ENCODE data around the gene EPHB2.

EPHB2 gene

DNA sequence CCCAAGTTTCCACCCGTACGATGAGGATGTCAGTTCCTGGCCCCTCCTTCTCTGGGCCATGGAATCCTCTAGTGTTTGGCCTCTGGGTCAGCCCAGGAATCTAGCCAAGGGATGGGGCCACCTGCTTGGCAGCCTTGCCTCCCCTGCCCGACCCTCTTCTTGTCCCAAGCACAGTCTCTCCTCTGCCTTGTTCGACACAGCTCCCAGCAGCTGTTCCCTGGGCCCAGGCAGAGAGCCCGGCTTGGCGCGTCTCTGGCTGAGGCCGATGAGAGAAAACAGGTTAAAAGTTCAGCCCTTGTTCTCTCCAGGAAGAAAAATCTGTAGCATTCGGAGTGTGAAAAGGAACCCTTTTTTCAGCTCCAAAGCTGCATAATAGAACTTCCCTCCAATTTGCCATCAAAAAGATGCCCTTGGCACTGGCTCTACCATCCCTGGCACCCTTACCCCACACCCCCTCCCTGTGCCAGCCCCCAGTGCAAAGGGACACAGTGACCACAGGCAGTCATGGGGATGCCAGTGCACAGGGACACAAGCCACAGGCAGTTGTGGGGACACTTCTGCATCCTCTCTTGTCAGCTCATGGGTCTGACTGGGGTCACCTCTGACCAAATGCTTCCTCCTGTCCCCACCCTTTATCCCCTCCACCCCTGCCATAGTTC is 68.4 kb downstream of the EPHB2 start:
- Mint-ChIP-seq H3K27me3 (peaks cover 13% of the 10 kb centered on the region), H3K36me3 (no peaks in the 10 kb centered on the region), H3K9me3 (peaks cover 2% of the 10 kb centered on the region), H3K4me3 (no peak overlapping the region), H3K4me1 (no peaks in the 10 kb centered on the region), H3K27ac (no peak overlapping the region)
- no peak for ATAC-seq (ENCODE audit: low read depth)
- DNase-seq (ENCODE audit: low spot score in 2 of 2) = no peak

DNA sequence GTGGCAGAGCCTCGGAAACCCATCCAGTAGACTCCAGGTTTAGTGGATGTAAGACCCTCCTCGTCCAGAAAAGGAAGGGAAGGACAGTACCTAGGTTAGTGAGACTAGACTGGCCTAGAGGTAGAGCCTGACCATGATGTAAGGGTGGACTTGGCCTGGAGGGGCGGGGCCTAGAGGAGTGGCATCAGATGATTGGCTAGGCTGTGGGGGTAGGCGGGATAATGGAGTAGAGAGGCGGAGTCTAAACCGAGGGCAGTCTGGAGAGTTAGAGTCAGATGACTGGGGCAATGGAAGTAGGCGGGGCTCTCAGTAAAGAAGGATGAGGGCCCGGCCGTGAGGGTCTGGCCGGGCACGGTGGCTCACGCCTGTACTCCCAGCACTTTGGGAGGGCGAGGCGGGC is 70.1 kb downstream of the EPHB2 start:
- H3K27ac Mint-ChIP-seq = no peak overlapping the region

DNA sequence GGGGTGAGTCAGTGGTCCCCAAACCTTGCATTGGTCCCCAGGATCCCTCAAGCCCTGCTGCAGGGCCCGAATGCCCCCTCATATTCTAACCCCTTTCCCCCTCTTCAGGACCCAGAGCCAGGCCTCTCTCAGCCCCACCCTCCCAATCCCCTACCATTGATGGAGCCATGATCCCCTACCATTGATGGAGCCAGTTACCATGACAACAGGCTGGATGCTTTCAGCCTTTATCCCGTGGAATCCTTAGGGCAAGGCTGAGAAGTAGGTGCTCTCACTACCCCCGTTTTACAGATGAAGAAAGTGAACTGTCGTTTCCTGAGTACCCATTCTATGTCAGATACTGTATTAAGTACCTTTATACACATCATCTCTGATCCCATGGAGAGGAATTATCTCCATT is 70.8 kb downstream of the EPHB2 start:
- Mint-ChIP-seq H3K4me1 (no peaks in the 10 kb centered on the region), H3K9me3 (peaks cover 2% of the 10 kb centered on the region), H3K36me3 (no peaks in the 10 kb centered on the region), H3K27me3 (peaks cover 7% of the 10 kb centered on the region), H3K4me3 (no peak overlapping the region), H3K27ac (no peak overlapping the region)
- DNase-seq (ENCODE audit: low spot score in 2 of 2) = no peak
- no peak for ATAC-seq (ENCODE audit: low read depth)

More for the DNA sequence above, 70.1 kb downstream of the EPHB2 start:
- no peak for DNase-seq (ENCODE audit: low spot score in 2 of 2)
- Mint-ChIP-seq H3K4me1 (no peaks in the 10 kb centered on the region), H3K9me3 (peaks cover 2% of the 10 kb centered on the region), H3K36me3 (no peaks in the 10 kb centered on the region), H3K27me3 (peaks cover 9% of the 10 kb centered on the region), H3K4me3 (no peak overlapping the region)
- ATAC-seq (ENCODE audit: low read depth) = no peak

DNA sequence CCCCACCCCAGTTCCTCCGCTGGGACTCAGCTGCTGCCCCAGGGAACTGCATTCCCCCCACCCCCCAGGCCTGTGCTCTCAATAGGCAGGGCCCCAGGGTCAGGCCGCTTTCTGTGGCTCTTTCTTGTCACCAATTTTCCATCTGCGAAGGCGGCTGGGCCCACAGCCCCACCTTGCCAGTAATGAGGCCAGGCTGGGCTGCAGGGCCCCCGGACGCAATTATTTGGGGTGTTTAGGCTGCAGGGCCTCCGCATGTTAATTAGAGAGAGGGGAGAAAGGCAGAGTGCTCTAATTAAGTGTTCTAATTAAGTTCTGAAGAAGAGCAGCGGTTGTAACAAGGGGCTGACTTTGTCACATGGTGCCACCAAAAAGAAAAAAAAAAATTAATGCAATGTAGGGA is 71.8 kb downstream of the EPHB2 start:
- no peak overlapping the region for H3K4me3 Mint-ChIP-seq
- peaks cover 5% of the 10 kb centered on the region for H3K27me3 Mint-ChIP-seq
- peaks cover 2% of the 10 kb centered on the region for H3K9me3 Mint-ChIP-seq

DNA sequence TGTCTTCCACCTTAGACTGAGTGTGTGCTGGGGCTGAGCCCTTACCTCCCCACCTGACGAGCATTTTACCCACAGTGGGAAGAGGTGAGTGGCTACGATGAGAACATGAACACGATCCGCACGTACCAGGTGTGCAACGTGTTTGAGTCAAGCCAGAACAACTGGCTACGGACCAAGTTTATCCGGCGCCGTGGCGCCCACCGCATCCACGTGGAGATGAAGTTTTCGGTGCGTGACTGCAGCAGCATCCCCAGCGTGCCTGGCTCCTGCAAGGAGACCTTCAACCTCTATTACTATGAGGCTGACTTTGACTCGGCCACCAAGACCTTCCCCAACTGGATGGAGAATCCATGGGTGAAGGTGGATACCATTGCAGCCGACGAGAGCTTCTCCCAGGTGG is 73.7 kb downstream of the EPHB2 start:
- Mint-ChIP-seq H3K4me3 (no peak overlapping the region), H3K9me3 (peaks cover 2% of the 10 kb centered on the region), H3K27me3 (peaks cover 5% of the 10 kb centered on the region), H3K4me1 (no peaks in the 10 kb centered on the region), H3K36me3 (no peaks in the 10 kb centered on the region), H3K27ac (no peak overlapping the region)
- DNase-seq (ENCODE audit: low spot score in 2 of 2) (no peak), ATAC-seq (ENCODE audit: low read depth) (no peak)

More for the DNA sequence above, 71.8 kb downstream of the EPHB2 start:
- Mint-ChIP-seq H3K27ac (no peak overlapping the region), H3K4me1 (no peaks in the 10 kb centered on the region), H3K36me3 (no peaks in the 10 kb centered on the region)
- no peak for ATAC-seq (ENCODE audit: low read depth)
- no peak for DNase-seq (ENCODE audit: low spot score in 2 of 2)

DNA sequence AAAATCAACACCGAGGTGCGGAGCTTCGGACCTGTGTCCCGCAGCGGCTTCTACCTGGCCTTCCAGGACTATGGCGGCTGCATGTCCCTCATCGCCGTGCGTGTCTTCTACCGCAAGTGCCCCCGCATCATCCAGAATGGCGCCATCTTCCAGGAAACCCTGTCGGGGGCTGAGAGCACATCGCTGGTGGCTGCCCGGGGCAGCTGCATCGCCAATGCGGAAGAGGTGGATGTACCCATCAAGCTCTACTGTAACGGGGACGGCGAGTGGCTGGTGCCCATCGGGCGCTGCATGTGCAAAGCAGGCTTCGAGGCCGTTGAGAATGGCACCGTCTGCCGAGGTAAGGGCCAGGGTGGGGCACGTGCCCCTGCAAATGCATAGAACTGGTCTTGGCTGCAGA is 74.1 kb downstream of the EPHB2 start:
- Mint-ChIP-seq H3K36me3 (no peaks in the 10 kb centered on the region), H3K4me1 (no peaks in the 10 kb centered on the region), H3K9me3 (peaks cover 2% of the 10 kb centered on the region), H3K27ac (no peak overlapping the region), H3K4me3 (no peak overlapping the region), H3K27me3 (peaks cover 7% of the 10 kb centered on the region)
- no peak for ATAC-seq (ENCODE audit: low read depth)
- DNase-seq (ENCODE audit: low spot score in 2 of 2) = no peak

DNA sequence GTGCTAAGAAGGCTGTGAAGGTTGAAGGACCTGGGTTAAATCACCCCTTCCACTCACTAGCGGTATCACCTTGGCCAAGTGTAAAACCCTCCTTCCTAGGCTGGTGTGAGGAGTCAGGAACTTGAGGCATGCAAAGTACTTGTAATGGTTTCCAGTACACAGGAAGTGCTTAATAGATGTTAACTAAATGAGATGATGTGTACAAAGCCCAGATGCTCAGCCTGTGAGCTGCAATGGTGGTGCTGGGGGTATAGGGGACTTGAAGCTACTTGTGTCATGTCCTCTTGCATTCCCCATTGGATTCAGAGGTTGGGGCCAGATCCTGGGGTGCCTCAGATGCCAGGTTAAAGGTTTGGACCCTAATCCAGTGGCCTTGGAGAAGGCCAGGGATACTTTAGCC is 75.5 kb downstream of the EPHB2 start:
- DNase-seq (ENCODE audit: low spot score in 2 of 2) = no peak
- Mint-ChIP-seq H3K9me3 (no peaks in the 10 kb centered on the region), H3K27ac (no peak overlapping the region), H3K4me1 (no peaks in the 10 kb centered on the region), H3K27me3 (peaks cover 4% of the 10 kb centered on the region), H3K36me3 (no peaks in the 10 kb centered on the region), H3K4me3 (no peak overlapping the region)
- ATAC-seq (ENCODE audit: low read depth) = no peak

DNA sequence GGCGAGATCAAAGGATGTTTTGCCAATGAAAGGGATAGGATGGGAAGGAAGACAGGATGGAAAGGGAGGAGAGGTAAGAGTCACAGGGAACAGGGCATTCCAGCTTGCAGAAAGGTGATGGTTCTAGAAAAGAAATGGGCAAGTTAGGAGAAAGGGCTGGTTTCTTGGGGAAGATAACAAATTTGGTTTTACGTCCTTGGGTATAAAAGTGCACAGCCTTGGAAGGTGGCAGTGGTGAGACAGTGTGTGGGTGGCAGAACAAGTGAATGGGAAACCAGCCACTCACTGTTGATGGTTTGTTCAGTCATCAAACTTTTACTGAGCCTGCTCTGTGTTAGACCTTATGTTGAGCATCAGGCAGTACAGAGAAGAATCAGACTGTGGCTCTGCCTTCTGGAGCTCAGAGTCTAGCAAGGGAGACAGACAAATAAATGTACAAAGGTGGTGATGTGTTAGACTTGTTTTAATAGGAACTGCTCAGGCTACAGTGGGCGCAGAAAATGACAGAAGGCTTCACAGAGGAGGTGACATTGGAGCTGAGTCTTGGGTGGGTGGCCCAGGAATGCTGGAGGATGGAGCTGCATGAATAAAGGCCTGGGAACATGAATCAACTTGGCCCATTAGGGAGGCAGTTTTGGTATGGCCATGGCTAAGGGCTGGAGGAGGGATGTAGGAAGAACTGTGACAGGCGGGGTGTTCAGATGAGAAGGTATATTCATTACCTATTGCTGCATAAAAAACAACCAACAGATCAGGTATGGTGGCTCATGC is 76.3 kb downstream of the EPHB2 start:
- no peak for ATAC-seq (ENCODE audit: low read depth)
- DNase-seq (ENCODE audit: low spot score in 2 of 2) = no peak
- no peaks in the 10 kb centered on the region for H3K4me1 Mint-ChIP-seq
- no peaks in the 10 kb centered on the region for H3K36me3 Mint-ChIP-seq
- H3K4me3 Mint-ChIP-seq = no peak overlapping the region
- peaks cover 4% of the 10 kb centered on the region for H3K27me3 Mint-ChIP-seq
- H3K9me3 Mint-ChIP-seq = no peaks in the 10 kb centered on the region
- no peak overlapping the region for H3K27ac Mint-ChIP-seq

DNA sequence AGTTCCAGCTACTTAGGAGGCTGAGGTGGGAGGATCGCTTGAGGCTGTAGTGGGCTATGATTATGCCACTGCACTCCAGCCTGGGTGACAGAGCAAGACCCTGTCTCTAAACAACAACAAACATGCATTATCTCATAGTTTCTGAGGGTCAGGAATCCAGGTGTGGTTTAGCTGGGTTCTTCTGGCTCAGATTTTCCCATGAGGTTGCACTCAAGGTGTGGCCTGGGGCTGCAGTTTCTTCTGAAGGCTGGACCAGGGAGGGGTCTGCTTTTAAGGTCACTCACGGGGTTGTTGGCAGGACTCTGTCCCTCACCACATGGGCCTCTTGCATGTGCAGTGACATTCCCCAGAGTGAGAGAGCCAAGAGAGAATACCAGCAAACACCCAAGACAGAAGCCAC is 77.0 kb downstream of the EPHB2 start:
- Mint-ChIP-seq H3K36me3 (no peaks in the 10 kb centered on the region), H3K4me1 (no peaks in the 10 kb centered on the region), H3K4me3 (no peak overlapping the region), H3K27me3 (peaks cover 8% of the 10 kb centered on the region), H3K27ac (no peak overlapping the region), H3K9me3 (no peaks in the 10 kb centered on the region)
- DNase-seq (ENCODE audit: low spot score in 2 of 2) (no peak), ATAC-seq (ENCODE audit: low read depth) (no peak)

DNA sequence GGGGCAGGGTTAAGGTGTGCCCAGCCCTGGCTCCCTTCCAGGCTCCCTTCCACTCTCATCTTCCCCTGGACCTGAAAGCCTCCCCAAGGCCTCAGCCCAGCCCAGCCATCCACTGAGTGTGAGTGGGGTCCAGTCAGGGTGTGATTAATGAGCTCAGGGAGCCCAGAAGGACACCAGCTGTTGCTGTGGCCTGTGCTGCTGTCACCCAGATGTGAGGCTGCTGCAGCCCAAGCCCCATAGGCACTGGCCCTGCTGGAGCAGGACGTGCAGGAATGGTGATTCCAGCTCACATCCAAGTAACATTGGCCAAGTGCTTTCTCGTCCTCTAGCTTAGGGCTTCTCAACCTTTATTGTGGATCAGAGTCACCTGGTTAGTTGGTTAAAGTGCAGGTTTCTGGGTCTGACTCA is 77.6 kb downstream of the EPHB2 start:
- H3K27me3 Mint-ChIP-seq = peaks cover 8% of the 10 kb centered on the region
- no peaks in the 10 kb centered on the region for H3K4me1 Mint-ChIP-seq
- ATAC-seq (ENCODE audit: low read depth) = no peak
- H3K36me3 Mint-ChIP-seq = no peaks in the 10 kb centered on the region
- no peak overlapping the region for H3K4me3 Mint-ChIP-seq
- no peaks in the 10 kb centered on the region for H3K9me3 Mint-ChIP-seq
- no peak overlapping the region for H3K27ac Mint-ChIP-seq
- no peak for DNase-seq (ENCODE audit: low spot score in 2 of 2)

DNA sequence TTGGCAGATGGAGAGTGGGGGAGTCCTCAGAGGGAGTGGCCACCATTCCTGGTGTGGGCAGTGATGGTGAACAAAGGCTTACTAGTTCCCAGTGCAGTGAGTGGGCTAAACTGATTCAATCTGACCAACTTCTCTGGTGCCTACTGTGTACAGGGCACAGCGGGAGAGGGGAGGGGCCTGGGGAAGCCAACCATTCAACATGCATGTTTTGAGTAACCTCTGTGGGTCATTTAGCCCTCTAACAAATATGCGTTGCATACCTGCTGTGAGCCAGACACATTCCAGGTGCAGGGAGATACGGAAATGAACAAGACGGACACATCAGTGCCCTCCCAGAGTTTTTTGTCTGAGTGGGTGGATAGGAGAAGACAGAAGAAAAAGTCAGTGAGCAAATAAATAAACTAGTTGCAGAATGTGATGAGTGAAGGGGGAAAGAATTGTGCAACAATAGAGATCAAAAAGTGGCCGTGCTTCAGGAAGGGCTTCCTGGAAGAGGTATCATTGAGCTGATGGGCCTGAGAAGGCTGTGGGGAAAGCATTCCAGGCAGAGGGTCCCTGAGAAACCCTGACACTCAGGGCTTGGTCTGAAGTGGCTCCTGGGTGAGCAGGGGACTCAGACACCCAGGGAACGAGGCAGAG is 78.8 kb downstream of the EPHB2 start:
- no peaks in the 10 kb centered on the region for H3K9me3 Mint-ChIP-seq
- ATAC-seq (ENCODE audit: low read depth) (no peak), DNase-seq (ENCODE audit: low spot score in 2 of 2) (no peak)
- peaks cover 8% of the 10 kb centered on the region for H3K27me3 Mint-ChIP-seq
- no peak overlapping the region for H3K27ac Mint-ChIP-seq
- H3K36me3 Mint-ChIP-seq = no peaks in the 10 kb centered on the region
- H3K4me1 Mint-ChIP-seq = no peaks in the 10 kb centered on the region
- no peak overlapping the region for H3K4me3 Mint-ChIP-seq

DNA sequence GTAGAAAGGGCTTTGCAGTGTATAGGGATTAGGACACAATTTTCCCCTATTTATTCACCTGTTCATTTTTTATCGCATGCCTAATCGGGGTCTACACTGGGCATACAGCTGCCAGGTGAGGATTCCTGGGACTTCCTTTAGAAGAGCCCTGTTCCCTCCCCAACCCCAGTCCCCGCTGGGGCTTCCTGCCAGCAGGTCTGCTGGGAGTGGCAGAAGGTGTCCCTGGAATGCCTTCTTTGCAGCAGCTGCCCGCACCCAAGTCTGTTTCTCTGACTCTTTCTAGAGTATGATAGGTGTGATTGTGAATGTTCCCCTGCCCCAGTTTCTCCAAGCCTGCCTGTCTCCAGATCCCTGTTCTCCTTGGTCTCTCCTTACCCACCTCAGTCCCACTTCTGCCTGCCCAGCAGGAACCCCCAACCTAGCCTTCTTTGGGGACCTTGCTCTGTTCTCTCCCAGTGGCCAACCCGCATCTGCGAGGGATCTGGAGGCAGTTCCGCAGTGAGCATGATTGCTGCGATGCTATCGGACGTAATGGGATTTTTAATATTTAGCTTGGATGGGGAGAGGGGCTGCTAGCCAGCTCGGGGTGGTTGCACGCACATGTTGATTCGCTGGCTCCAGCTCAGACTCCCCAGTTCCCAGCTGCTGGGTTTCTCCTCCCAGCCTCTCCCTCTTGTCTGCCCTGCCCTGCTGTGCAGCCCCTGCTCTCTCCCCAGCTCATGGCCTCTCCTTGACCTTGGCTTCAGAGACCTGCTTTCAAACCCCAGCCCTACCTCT is 79.8 kb downstream of the EPHB2 start:
- Mint-ChIP-seq H3K27me3 (peaks cover 8% of the 10 kb centered on the region), H3K9me3 (no peaks in the 10 kb centered on the region), H3K4me3 (no peak overlapping the region)

DNA sequence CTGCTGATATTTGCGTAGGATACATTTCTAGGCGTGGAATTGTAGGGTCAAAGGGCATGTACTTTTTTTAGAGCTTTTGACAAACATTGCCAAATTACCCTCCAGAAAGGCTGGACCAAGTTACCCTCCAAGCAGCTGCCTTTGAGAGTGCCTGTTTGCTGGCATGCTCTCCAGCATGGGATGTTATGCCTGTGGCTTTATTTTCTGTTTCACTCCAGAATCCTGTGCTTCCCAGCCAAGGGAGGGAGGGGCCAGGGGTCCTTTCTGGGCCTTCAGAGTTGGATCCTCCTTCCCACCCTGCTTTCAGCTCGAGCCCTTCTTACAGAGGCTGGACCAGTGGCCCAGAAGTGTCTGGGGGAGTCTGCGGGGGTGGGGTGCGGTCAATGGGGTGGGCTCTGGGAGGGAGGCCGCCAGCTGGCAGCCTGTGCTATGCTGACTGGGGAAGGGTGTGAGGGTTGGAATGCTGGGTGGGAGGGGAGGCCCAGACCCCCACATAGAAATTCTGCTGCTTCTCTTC is 81.2 kb downstream of the EPHB2 start:
- no peak overlapping the region for H3K4me3 Mint-ChIP-seq
- no peak for DNase-seq (ENCODE audit: low spot score in 2 of 2)

More for the DNA sequence above, 79.8 kb downstream of the EPHB2 start:
- no peaks in the 10 kb centered on the region for H3K36me3 Mint-ChIP-seq
- no peaks in the 10 kb centered on the region for H3K4me1 Mint-ChIP-seq
- no peak overlapping the region for H3K27ac Mint-ChIP-seq
- DNase-seq (ENCODE audit: low spot score in 2 of 2) (no peak), ATAC-seq (ENCODE audit: low read depth) (no peak)

More for the DNA sequence above, 81.2 kb downstream of the EPHB2 start:
- peaks cover 6% of the 10 kb centered on the region for H3K27me3 Mint-ChIP-seq
- no peaks in the 10 kb centered on the region for H3K4me1 Mint-ChIP-seq
- no peaks in the 10 kb centered on the region for H3K36me3 Mint-ChIP-seq
- no peaks in the 10 kb centered on the region for H3K9me3 Mint-ChIP-seq
- H3K27ac Mint-ChIP-seq = no peak overlapping the region
- ATAC-seq (ENCODE audit: low read depth) = no peak
